KBM-7 (cell line): ENCODE data around the gene EMILIN1.

Experiments
- DNase-seq: peaks from one replicate; pipeline ENCODE4 v3.0.0-alpha.2; 2015
- in situ Hi-C: fragments of 300-500 bp; cut with MboI; formaldehyde crosslinking; loops from 2 replicates; pipeline ENCODE4 v1.14.3; 2020; ENCODE audit warnings: low sequenced_read_pairs, low pct_unique_long_range_greater_than_20kb, mixed read lengths

Gene EMILIN1

DNA sequence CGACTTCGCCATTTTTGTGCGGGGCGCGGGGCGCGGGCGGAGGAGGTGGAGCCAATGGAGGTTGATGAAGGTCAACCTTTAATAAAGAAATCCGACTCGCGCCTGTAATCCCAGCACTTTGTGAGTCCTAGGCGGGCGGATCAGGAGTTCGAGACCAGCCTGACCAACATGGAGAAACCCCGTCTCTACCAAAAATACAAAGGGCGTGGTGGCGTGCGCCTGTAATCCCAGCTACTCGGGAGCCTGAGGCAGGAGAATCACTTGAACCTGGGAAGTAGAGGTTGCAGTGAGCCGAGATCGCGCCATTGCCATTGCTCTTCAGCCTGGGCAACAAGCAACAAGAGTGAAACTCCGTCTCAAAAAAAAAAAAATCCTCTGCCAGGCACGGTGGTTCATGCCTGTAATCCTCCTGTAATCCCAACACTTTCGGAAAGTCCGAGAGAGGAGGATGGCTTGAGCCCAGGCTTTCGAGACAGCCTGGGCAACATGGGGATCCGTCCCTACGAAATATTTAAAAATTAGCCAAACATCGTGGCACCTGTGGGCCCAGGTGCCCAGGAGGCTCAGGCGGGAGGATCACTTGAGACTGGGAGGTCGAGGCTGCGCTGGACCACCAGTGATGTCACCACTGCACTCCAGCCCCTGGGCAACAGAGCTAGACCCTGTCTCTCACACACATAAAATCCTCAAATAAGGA, 56.5 kb downstream of the EMILIN1 start:
- in situ Hi-C loops = no loop called here

DNA sequence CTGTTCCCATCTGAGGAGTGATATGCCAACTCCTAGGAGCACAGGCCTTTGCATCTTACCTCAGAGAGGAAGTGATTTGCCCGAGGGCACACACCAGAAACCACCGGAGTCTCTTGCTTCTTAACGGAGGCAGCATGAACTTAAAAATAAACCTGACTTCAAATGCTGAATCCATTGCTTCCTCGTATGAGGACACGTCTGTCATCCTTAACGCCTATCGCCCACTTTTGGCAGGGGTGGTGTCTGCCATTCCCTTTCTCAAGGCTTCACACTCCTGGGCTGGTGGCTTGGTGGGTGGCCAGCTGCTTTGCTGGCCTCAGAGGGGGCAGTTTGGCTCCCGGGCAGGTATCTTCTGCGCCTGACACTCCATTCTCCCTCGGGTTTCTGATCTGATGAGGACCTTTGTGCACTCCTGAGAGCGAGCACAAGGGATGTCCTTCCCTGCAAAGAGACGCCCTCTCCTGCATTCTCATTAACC, 57.1 kb downstream of the EMILIN1 start:
- in situ Hi-C loops = no loop called here
- DNase-seq = no peak

More for the DNA sequence above, 56.5 kb downstream of the EMILIN1 start:
- no peak for DNase-seq
